Cerebellar nuclear complex (tissue), 1 donor: ENCODE results near the gene SMIM45.

Source experiments
- DNase-seq, 2 experiments: peaks; one replicate each; lab custom pipeline; 2025; lab: John Stamatoyannopoulos, UW

The SMIM45 gene

GRCh38 chr22:42001121-42001520, 49.2 kb downstream of the SMIM45 start:
- no peak for DNase-seq

- no peak for DNase-seq
Observed at GRCh38 chr22:42001706-42002105, 49.8 kb downstream of the SMIM45 start.

- DNase-seq: no peak
Observed at GRCh38 chr22:42007922-42008321, 56.0 kb downstream of the SMIM45 start.
